GM18907 (cell line): ENCODE results near the gene TUBE1.
"Not testable (repeated sequence)": the region's sequence is repeated elsewhere in the genome, so short reads cannot be mapped to it uniquely, and the experiment has no call there.

ENCODE experiments used
- ATAC-seq: cut with Tn5 transposase; IDR thresholded peaks from one replicate; pipeline ENCODE4 v1.9.1; 2021; ENCODE audit warnings: mild to moderate bottlenecking, moderate library complexity; ENCODE audit not compliant: unreplicated experiment

TUBE1 gene, protein sequence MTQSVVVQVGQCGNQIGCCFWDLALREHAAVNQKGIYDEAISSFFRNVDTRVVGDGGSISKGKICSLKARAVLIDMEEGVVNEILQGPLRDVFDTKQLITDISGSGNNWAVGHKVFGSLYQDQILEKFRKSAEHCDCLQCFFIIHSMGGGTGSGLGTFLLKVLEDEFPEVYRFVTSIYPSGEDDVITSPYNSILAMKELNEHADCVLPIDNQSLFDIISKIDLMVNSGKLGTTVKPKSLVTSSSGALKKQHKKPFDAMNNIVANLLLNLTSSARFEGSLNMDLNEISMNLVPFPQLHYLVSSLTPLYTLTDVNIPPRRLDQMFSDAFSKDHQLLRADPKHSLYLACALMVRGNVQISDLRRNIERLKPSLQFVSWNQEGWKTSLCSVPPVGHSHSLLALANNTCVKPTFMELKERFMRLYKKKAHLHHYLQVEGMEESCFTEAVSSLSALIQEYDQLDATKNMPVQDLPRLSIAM

DNA sequence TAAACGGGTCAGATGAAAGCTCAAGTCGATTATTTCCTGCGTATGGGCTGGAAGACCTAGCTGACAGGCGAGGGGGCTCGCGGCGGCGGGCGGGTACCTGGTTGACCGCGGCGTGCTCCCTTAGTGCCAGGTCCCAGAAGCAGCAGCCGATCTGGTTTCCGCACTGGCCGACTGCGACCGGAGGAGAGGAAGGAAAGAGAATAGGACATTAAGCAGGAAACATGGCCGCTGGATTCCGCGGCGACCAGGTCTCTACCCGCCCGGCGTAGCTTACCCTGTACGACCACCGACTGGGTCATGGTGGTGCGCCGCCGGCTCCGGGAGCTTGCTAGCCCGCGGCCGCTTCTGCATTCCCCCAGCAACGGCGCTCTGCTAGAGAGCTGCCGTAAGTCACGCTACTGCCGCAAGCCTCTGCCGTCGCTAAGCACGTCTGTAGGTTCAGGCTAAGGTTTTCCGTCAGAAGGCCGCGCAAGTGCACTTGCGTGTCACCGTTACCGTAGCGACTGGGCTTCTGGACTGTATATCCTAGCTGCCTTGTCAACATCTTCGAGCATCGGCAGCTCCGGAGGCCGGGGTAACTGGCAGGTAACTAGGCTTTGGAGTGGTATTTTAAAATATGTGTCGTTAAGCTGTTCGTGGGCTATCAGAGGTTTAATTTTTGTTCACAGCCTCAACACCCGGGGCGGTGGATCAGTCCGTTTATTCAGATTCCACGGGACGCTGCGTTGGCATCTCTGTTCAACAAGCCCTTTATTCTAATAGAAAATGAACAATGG, at the start of gene TUBE1, which contains the start of gene FAM229B:
TSS of gene TUBE1 (minus strand) at position 347 of the 776 bp plus-strand sequence. CDS start at position 299, 48 bp downstream.
TSS of gene FAM229B (plus strand) at position 456 of the 776 bp plus-strand sequence. CDS start 11,693 bp downstream, outside the sequence.
- peak; percentile 98 for ATAC-seq

DNA sequence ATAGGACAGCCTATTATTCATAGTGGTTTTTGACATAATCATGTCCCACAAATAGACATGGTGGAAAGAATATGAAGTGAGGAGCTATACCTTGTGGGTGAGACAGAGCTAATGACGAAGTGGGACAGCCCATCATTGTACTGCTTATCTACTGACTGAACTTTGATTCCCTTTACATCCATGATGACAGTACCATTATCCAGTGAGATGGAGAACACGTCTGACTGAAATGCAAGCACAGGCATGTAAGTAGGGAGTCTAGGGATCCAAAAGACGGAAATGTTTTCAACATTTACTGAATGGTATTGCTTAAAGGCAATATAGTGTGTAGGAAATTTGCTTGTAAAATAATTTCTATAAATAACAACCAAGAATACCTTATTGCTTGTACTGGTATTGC, 43.6 kb upstream of the TUBE1 start:
- no peak for ATAC-seq

DNA sequence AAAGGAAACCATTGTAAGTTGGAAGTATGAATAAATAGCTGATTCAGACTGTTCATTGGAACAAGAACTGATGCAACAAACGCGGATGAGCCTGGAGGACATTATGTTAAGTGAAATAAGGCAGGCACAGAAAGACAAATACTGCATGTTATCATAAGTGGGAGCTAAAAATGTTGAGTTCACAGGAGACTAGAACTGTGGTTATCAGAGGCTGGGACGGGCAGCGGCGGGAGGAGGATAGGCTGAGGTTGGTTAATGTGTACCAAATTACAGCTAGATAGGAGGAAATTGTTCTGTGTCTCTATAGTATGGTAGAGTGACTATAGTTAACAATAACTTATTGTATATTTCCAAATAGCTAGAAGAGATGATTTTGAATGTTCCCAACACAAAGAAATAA, 40.9 kb upstream of the TUBE1 start:
- ATAC-seq, result no peak

DNA sequence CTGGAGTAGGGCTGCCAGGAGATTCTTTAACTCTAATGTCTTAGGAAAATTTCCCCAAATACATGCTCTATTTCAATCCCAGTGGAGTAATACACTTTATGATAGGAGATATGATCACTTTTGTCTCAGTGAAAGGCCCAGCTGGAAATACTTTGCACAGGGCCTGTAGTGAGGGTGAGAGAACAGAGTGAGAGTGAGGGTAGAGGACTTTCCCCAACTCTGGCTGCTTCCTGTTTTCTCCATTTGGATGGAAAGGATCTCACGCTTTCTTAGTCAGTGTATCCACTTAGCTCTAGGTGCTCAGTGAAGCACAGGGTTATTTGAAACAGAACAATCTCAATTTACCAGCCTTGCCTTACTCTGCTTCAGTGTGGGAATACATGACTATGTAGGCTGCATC, 36.7 kb upstream of the TUBE1 start:
- no peak for ATAC-seq

DNA sequence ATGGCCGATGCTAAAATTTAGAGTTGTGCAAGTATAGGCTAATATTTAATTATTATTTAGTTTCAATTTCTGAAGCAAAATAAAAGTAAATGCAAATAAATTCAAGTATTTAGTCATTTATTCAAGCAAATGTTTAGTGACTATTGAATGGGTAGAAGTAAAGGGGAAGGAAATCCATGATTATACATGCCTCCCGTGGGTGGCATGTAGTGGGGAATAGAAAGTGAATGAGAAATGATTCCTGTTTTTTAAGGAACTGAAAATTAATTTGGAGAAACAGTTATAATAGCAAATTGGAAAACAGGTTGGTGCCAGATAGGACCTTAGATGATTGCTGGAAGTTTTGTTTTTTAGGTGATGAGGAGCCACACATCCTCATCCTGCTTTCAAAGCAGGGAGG, 35.5 kb upstream of the TUBE1 start:
- ATAC-seq, result no peak

DNA sequence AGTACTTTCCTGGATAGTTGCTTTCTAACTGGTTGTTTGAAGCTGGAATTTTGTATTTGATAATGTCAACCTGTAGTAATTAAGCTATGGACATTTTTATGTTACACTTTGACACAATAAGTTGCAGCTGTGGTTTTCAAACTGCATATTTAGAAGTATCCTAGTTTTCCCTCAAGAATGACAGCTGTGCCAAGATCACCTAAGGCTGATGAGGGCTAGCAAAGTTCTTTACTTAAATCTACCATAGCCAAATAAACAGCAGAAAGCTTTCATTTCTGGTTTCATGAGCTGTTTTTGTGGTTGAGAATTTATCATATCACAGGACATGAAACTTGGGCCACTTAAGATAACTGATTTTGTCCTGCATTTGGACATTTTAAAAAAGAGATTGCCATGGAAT, 30.8 kb upstream of the TUBE1 start:
- ATAC-seq, result no peak

DNA sequence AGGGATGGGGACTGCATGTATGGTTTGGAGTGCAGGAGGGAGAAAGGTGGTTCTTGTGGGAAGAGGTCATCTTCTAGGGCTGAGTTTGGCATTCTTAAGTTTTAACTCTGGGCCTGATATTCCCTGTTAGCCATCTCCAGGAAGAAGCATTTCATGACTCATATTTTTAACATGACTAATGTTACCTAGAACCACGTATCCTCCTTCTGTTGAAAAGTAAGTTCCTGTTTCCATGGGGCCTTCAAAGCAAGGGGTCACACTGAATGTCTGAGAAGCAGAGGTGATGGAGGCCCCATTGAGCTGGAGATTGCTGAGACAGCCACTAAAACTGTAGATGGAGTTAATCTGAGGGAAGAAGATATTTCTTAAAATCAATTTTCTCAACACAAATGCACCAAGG, 30.3 kb upstream of the TUBE1 start:
- no peak for ATAC-seq

DNA sequence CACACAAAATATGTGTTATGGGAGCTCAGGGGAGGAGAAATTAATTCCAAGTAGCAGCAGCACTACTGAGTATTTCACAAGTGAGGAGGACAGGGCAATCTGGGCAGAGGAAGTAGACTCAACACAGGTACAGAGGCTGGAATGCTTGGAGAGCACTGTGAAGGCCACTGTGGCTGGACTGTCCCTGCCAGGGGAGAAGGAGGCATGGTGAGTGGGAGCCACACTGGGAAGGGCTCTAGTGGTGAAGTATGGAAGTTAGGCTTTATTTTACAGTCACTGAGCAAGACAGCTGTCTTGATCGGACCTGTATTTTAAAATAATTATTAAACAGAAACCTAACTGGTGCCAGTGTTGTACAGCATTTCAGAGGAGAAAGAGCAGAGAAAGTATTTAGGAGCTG, 28.9 kb upstream of the TUBE1 start:
- ATAC-seq, result no peak

DNA sequence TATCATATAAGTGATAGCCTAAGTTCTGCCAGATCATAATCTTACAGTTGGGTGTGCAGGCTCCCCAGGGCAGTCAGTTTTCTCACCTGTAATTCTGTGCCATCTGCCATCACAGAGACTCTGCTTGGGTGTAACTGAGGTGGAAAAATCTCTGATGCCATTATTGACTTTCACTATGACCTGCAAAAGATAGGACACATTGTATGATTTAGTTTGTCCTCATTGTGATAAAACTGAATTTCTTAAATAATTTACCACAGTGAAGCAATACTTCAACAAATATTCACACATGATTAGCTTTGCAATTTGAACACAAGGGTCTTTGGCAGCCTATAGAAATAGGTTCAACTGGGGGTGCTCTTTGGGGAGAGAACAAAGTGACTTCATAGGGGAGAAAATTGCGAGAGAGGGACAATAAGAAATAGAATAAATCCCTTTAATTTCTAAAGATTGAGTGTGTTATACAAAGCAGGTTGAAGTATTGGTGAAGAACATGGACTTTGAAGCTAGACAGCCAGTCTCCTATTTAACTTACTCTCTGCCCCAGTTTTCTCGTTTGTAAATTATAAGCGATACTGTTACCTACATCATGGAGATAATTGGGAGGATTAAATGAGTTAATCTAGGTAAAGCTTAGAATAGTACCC, 27.4 kb upstream of the TUBE1 start:
- no peak for ATAC-seq

DNA sequence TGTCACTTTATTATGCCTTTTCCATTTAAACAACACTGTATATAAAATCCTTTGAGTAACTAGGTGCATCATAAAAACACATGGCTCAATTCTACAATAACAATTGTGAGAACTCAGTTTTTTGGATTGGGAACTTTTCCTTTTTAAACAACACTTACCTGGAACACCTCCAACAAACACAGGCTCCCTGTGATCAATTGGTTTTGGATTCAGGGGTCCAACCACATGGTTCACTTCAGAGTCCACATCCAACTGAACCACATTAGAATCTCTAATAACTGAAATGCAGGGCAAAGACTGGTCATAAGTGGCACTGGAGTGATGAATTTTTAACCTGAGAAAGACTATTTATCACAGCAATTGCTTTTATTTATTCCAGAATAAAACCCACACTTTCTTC, 26.6 kb upstream of the TUBE1 start:
- no peak for ATAC-seq

DNA sequence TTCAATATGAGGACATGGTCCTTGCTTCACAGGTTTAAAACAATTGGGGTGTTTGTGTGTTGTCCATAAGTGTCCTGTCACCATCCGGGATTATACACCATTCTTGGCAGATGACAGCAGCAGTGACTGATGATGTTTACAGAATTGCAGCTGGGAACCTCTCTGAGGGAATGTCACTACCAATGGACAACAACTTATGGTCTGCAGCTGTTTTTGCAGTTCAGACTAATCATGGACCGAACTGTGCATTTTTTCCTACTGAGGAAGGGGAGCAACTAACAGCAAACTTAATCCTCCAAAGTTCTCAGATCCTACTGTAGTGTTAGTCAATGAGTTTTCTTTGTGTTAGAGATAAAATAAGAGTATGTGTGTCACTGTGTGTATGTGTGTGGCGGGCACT, 26.1 kb upstream of the TUBE1 start:
- ATAC-seq, result no peak

DNA sequence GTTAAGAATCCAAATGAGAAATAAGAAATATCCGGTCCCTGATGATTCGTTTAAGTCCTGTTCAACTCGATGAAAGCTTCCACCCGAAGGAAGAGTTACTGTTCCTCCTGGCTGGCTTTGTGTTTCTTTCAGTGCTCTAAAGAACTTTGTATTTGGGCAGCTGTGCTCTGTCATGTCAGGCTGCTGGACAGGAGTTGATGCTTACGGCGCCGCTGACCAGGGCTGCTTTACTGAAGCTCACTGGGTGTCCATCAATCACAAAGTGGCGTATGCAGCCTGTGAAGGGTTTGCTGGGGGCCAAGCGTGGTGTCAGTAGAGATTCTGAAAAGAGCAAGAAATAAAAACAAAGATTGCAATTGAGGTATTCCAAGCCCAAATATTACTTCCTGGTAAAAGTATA, 22.0 kb upstream of the TUBE1 start:
- no peak for ATAC-seq

DNA sequence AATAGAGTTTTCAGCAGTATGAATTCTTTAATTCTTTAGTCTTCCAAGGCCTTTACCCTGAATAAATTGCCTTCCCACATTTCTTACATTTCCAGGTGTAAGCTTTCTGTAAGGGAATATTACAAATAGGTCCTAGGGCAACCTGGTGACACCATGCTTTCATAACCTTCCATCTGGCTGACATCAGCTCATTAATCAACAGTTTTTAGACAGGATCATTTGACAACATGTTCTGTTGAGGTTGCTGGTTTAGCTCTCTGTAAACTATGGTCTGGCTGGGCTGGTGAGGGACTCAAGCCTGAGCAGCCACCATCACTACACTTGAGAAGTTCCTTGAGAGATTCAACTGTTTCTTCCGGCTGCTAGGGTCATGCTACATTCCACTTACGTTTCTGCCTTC, 19.3 kb upstream of the TUBE1 start:
- no peak for ATAC-seq

DNA sequence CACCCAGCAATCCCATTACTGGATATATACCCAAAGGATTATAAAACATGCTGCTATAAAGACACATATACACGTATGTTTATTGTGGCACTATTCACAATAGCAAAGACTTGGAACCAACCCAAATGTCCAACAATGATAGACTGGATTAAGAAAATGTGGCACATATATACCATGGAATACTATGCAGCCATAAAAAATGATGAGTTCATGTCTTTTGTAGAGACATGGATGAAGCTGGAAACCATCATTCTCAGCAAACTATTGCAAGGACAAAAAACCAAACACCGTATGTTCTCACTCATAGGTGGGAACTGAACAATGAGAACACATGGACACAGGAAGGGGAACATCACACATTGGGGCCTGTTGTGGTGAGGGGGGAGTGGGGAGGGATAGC, 18.7 kb upstream of the TUBE1 start:
- ATAC-seq, result not testable (repeated sequence)

DNA sequence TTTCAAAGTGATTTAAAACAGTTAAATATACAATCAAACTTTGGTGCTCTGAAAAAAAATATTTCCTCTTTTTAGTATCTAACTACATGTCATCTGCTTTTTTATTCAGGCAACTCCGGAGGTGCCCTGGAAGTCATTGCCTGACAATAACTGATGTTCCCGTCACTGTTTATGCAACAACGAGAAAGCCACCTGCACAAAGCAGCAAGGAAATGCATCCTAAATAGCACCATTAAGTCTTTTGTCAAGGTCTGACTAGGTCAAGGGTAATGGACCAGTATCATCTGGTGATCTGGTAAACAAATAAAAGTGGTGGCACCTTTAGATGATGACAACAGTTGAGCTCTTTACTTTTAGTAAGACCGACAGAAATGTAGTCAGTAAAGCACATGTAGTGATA, 13.3 kb upstream of the TUBE1 start:
- ATAC-seq, result no peak

DNA sequence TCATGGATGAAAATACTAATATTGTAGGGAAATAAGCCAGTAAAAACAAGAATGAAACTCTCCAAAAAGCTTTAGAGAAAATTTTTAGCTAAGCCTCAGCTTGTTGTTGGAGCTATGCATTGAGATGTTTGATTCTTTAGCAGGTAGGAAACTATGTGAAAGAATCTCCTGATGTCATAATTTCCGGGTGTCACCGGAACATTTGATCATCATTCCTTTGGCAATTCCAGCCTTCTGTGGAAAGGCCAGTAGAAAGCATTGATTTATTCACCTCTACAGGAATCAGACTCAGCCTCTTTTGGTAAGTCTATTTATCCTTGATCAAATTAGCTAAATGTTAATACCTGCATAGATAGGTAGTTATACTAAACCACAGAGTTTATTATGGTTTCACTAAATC, 9.6 kb upstream of the TUBE1 start:
- ATAC-seq, result no peak

DNA sequence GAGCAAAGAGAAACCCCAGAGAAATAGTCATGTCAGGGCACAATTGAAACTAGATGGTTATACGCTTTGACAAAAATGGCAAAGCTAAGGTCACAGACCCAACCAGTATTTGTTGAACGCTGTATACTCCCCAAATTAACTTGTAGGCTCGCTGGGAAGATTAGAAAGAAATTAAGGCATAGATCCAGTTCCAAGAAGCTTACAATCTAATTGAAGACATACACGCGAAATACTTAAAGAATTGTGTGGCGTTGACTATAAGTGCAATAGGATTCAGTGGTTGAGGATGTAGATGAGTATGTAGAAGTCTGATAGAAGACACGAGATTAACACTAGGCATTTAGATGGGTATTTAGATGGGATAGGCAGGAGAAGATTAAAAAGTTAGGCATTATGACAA, 634 bp upstream of the TUBE1 start:
- no peak for ATAC-seq

DNA sequence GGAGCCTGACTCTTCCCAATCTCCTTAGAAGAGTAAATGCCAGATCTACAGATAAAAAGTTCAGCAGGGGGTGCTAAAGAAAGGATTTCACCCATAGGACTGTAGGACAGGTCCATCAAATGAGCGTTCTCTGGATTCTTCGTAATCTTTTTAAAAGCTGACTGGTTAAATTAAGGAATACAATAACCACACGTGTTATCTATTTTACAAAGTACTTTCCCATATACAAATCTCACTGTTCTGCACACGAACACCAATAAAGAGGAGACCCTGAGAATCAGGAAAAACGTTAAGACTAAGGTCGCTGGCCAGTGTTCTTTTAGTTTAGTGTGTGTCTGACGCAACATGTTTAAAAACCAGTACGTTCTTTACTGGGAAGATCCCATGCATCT, 542 bp downstream of the TUBE1 start:
- ATAC-seq, result peak; percentile 30

DNA sequence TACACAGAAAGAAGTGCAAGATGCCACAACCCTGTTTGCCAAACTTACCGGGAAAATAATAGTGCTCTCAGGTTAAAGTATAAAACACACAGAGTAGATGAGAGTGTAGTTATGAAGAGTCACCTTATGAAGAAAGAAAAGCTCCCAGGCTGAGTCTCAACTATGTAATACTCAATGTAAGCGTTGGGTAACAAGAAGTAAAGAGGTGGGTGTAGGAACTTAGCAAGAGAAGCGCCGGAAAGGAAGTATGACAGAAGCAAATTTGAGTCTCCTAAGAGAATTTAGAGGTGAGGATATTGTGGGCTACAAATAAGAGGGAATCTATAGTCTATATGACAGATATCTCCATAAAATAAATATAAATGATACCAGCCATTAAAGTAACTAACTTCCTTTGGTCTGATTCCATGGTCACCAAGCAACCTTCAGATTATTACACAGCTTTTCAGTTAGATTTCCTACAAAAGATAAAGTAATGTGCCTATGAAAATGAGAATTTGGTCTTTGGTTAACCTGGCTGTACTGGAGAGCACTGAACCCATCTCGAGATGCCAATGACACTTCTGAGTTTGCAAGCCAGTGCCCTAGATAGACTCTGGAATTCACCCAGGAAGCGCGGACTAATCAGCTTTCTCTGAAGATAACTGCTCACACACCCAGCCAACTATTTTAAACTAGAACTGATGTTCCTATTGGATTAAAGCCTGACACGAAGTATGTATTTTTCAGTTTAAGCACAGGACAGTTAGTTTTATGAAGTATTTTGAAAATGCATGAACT, 1.8 kb downstream of the TUBE1 start:
- no peak for ATAC-seq

DNA sequence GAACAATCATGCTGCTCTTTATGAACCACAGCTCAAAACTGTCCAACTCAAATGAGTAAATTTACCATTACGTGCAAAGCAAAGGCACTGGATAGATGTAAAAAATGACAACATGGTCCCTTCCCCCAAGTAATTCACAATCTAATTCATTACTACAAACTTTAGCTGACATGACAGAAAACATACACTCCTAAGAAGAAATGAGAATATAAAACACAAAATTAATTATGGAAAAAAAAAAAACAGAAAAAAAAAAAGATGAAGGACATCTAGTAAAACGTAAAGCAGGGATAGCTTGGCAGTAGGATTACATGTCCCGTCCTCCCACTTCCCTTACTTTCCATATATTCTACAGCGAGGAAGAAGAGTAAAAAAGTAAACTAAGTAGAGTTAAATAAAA, 5.7 kb downstream of the TUBE1 start:
- no peak for ATAC-seq

DNA sequence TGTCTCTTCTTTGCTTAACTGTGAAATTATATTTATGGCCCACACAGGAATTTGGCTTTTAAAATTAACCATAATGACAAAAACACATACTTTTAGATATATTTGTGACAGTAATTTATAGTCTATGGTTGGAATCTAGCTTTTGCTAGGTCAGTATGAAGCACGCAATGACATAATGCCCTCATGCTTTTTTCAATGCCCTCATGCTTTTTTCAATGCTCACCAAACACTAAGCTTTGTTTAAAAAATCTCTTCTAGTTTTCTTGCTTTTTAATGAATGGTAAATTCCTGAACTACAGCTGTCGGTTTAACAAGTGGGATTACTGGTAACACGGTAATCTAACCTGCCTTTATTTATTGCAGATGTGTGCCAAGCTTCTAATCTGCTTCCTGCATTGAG, 20.7 kb downstream of the TUBE1 start:
- ATAC-seq, result no peak
